GOT3 (cell line): ENCODE data around the gene MICAL2.

Source experiments
- DNase-seq: peaks from one replicate; lab custom pipeline; 2025; ENCODE audit warnings: mixed read lengths; lab: John Stamatoyannopoulos, UW

Gene MICAL2

DNA sequence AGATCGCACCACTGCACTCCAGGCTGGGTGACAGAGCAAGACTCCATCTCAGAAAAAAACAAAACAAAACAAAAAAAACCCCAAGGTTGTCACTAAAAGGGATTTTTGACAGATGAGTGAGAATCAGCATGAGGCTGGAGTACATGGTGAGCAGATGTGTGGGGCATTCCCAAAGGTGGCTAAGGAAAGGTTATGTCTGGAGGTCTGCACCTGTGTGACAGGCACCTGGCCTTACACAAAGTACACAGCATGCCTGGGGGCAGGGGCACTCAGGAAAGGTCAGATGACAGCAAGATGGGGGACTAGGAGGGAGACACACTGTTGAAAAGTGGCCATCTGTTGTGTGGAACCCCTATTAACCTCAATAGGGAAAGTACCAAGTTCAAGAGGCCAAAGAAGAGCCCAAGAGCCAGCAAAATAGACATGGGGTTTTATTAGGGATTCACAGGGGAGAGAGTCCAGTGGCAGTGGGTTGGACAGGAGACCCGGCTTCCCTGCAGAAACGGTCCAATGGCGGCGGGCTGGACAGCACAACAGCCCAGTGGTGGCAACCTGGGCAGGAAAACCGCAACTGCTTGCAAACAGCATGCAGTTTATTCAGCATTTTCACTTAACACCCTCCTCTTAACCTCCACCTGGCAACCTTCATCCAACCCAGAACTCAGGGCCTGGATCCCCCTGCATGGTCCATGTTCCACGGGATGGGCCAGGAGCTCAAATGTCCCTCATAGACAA, 101.1 kb downstream of the MICAL2 start:
- DNase-seq = no peak

DNA sequence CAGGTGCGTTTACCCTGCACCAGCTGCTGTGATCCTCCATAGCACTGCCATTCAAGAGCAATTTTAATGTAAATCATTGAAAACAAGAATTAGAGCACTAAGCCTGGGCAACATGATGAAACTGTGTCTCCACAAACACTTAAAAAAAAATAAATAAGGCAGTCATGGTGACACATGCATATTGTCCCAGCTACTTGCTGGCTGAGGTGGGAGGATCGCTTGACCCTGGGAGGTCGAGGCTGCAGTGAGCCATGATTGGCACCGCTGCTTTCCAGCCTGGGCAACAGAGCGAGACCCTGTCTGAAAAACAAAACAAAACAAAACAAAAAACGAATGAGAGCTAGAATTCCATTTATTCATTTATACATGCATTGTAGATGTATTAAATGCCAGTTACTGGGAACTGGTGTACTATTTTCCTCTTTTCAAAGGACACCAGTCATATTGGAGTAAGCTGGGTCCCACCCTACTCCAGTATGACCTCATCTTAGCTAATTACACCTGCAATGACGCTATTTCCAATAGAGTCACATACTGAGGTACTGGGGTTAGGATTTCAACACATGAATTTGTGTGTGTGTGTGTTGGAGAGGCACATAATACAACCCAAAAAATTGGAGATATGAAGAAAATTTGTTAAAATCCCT, 101.9 kb downstream of the MICAL2 start:
- DNase-seq = no peak

DNA sequence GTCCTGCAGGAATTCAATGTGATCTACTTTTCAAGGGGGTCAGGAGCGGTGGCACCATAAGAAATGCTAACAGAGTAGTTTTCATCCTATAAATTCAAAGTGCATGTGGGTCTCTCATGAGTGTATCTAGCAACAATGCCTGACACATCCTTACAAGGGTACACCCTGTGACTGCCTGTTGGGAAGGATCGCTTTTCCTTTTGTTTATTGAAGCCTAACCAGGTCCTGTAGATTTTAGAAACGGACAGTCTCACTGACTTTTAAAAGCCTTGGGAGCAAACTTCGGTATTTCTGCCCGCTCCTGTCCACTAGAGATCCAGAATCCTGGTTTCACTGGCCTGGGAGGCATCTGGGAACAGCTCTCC, 102.4 kb downstream of the MICAL2 start:
- DNase-seq = no peak

DNA sequence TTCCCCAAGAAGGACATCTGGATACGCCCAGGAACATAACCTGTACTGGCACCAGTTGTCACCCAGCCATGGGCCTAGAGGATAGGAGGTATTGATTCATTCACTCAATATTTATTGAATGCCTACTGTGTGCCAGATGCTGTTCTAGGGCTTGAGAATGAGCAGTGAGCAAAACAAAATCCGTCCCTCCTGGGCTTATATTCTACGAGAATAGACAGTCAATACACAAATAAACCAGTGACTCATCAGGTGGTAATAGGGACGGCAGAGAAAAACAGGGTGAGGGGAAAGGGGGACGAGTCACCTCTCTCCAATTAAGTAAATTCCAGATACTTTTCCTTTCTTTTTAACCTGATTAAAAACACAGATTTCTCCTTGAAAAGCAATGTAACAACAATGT, 103.5 kb downstream of the MICAL2 start:
- DNase-seq = no peak

DNA sequence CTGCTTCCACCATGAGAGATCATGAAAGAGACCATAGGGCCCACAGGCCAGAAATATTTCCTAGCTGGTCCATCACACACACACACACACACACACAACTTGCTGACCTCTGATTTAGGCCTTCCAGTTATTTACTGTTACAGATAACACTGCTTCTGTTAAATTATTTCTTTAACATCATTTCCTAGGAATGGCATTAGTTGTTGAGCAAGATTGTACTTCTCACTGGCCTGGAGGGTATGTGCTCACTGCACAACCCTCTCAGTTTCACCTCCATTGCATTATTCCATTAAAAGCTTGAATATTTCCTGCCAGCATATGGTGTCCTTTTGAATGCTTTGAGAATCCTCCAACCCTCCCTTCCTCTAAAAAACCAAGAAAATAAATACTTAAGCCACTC, 104.4 kb downstream of the MICAL2 start:
- DNase-seq = no peak

DNA sequence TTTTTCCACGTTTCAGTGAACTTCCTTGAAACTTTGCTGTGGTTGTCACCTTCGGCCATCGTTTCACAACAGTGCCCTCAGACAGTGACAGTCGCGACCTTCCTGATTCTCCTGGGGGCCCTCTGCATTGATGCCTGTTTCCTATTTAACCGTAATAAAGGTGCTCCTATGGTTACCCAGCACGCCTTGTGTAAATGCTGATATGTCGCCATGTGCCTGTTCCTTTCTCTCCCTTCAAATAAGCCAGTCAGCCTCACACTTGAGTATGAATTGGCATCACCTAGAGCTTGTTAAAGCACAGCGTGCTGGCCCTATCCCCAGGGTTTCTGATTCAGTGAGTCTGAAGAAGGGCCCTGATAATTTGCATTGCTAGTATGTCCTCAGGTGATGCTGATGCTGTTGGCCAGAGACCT, 104.8 kb downstream of the MICAL2 start:
- DNase-seq = no peak

DNA sequence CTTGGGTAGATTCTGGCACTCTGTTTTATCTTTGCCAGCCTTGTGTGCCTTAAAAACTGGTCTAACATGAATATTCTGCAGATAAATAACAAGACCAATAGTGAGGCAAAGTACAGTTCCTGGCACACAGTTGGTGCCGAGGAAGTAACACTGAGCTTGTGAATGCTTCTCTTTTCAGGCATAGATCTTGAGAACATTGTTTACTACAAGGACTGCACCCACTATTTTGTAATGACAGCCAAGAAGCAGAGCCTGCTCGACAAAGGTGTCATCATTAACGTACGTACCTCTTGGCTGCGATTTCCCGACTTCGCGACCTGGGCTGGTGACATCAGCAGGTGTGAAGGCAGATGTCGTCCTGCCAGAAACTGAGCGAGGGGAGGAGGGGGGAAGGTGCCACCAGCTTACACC, 105.7 kb downstream of the MICAL2 start:
- DNase-seq = no peak

DNA sequence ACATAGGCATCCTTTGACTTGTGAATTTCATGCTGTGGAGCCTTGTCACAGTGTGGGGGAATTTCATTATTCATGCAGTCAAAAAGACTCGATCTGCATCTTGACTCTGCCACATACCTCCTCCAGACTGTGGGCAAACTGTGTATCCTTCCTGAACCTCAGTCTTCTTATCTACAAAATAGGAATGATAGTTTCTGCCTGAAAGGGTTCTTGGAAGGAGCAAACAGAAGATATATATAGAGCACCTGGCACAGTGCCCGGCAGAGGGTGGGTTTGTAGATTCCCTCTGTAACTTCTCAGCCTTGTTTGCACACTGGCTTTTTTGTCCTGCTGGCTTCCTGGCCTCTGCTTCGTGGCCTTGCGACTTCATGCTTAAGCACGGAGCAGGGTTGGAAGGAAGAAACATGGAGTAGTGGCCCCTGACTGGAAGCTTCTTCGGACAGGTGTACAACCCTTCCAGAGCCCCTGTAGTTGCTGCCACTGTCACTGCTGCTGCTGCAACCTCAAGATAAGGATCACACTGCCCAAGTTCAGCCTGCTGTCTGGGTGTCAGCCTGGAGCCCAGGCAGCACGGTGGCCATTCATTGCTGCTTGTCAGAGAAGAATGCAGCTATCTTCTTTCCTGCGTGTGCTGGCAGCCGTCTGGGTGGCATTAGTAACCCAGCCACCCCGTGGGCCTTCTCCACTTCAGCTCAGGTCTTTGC, 106.4 kb downstream of the MICAL2 start:
- DNase-seq = no peak

DNA sequence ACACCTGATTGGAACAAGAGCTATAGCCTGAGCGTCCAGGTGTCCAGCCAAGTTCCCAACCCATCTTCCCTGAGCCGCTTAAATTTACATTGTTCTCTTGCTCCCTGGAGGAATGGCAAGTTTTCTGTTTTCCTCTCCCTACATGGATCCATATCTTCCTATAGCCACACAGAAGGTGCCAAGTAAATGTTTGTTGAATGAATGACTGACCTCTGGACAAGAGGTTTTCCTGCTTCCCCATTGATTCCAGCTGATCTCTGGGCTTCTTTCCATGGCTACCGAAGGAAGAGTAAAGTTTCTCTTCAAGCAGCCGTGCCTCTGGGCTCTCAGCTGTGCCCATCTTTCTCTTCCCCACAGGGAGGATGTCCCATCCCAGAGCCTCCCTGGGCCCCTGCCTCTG, 107.5 kb downstream of the MICAL2 start:
- DNase-seq = no peak

DNA sequence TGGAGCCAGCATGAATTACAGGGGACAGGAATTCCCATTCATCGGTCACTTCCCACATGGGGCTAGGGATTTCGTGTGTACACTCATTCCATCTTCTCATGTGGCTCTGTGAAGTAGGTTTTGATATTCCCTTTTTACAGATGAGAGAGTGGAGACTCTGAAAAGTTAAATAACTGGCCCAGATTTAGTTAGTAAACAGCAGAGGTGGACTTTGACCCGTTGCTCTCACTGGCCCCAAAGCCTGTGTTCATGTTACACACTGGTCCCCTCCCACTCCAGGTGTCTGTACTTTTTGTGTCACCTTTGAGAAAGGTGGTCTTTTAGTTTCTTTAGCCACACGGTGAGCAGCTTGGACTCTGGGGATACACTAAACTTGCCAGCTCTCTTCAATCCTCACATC, 108.5 kb downstream of the MICAL2 start:
- no peak for DNase-seq

DNA sequence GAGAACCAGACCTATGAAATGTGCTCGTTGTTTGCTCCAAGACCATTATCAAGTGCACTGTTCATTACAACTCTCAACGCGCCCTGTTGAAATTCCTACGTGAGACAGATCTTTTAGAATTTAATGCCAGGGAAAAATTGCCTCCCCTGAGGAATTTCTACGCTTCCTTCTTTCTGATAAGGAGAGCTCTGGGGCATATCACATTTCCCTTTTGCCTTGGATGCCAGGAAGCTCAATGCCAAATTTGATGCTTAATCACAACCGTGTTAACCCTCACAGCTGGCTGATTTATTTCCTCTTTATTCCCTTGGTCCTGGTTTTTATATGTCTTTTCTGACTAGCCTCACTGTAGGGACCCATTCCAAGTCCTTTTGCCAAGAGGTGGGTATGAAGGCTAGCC, 109.4 kb downstream of the MICAL2 start:
- no peak for DNase-seq

DNA sequence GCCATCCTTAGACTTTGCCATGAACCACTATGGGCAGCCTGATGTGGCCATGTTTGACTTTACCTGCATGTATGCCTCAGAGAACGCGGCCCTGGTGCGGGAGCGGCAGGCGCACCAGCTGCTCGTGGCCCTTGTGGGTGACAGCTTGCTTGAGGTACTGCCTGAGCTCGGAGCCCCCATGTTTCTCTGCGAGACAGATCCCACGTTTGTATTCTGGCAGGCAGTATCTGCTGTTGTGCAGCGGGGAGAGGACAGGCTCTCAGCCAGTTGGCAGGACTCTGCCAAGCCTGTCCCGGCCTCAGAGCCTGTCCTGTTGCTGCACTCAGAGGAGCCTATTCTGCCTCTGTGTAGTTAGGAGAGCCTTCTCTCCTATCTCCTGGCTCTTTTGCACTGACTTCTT, 109.9 kb downstream of the MICAL2 start:
- DNase-seq = no peak

DNA sequence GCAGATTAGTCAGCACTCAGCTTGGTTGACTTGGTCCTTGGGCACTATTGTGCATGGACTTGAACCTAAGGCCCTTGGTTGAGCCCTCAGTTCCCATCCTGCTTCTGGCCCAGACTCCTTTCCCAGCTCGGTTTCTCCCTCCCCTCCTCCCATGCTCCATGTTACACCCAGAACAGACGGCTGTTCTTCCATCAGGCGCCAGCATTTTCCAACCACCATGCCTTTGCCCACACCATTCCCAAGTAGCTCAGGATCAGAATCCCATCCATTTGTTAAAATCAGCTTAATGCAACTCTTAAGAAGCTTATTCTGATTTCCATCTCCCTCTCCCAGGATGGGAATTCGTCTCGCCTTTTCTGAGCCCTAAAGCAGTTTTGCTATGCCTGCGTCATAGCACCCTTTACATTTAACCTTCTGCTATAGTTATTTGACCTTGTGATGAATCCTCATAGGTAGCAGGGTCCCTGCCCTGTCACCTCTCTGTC, 110.7 kb downstream of the MICAL2 start:
- no peak for DNase-seq

DNA sequence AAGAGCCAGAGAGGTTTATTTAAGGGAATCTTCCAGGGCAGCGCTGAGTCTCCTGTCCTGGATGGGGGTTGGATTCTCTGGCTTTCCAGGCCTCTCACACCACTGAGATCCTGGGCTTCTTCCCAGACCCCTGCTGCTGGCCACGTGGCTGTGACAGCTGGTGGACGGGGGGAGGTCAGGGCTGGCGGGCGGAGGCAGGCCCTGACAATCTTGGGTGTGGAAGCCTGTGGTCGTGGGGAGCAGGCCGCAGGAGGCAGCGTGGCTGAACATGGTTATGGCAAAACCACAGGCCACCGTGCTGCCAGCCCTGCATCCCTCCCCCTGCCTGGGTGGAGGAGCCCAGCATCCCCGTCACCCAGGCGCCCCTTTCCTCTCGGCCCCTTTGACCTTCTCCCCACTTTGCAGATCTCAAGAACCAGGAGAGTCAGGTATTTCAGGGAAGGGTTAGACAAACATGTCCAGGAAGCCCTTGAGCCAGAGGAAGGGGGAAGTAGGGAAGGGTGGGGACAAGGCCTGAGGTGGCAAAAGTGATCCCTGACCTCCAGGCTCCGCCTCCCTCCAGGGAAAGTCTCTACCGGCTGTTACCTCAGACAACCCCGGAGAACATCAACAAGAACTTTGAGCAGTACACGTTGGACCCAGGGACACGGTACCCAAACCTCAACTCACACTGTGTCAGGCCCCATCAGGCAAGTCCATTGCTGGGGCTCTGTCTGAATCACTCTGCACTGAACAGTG, 111.8 kb downstream of the MICAL2 start:
- no peak for DNase-seq

DNA sequence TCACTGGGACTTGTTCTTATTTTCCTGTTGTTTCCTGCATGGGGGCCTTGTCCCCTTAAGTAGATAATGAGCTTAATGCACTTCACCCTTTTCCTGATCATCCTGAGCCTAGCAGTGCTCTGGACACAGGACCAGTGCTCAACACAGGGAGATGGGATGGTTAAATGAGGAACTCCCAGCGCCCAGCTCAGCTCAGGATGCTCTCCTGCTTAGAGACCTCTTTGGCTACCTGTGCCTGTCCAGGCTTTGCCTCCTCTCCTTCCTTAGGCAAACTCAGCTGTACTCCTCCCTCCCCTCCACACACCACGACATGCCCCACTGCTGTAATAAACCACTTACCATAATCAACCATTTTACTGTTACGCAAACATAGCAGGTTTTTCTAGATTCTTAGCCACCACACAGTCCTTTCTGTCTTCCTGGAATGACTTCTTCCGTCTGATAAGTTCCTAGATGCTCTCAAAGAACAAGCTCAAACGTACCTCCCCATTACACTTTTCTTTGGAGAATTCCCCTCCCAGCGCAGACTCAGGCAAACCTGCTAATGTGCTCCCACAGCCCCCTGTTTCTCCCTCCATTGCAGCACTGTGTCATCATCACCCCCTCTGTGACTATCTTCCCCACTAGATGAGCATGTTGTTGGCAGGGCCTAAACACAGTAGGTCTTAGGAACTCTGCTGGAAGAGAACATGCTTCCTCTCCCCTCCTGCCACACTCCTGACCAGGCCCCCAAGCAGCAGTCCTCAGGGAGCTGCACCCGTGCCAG, 113.6 kb downstream of the MICAL2 start:
- DNase-seq = no peak

DNA sequence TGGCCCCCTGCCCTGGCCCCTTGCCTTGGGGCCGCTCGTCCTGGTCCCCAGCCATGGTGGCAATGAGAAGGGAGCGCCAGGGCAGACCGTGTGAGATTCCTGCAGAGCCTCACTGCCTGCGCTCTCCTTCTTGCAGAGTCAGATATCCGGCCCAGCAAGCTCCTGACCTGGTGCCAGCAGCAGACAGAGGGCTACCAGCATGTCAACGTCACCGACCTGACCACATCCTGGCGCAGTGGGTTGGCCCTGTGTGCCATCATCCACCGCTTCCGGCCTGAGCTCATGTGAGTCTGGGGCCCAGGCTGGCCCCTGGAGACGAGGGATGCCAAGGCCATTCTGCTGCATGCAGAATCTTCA, 114.1 kb downstream of the MICAL2 start:
- DNase-seq = peak; percentile 34

DNA sequence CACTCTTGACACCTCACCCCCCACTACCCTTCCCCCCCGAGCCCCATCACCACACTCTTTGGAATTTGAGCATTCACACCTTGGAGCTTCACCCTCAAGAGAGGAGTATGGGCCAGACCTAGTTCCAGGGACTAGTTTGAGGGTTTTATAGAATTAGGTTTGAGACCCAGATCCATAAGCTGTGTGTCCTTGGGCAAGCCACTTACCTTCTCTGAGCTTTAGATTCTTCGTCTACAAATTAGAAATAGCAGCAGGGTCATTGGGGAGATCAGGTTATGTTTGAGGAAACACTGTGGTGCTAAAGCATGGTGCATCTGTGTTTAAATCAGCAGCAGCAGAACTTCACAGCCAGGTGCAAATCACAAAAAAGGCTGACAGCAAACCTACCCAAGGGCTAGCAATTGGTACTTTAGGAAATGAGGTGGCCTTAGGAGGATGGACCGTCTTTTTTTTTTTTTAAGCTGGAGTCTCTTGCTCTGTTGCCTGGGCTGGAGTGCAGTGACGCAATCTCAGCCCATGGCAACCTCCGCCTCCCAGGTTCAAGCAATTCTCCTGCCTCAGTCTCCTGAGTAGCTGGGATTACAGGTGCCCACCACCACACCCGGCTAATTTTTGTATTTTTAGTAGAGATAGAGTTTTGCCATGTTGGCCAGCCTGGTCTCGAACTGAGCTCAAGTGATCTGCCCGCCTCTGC, 114.8 kb downstream of the MICAL2 start:
- DNase-seq = no peak

DNA sequence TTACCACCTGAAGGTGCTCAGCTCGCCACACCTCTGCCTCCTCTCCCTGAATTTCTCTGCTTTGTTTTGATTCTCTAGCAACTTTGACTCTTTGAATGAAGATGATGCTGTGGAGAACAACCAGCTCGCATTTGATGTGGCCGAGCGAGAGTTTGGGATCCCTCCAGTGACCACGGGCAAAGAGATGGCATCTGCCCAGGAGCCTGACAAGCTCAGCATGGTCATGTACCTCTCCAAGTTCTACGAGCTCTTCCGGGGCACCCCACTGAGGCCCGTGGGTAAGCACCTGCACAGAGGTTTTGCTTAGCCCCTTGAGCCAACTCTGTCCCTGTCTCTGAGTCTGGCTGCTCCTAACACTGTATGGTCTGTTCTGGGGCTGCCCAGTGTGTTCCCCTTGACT, 115.7 kb downstream of the MICAL2 start:
- no peak for DNase-seq

DNA sequence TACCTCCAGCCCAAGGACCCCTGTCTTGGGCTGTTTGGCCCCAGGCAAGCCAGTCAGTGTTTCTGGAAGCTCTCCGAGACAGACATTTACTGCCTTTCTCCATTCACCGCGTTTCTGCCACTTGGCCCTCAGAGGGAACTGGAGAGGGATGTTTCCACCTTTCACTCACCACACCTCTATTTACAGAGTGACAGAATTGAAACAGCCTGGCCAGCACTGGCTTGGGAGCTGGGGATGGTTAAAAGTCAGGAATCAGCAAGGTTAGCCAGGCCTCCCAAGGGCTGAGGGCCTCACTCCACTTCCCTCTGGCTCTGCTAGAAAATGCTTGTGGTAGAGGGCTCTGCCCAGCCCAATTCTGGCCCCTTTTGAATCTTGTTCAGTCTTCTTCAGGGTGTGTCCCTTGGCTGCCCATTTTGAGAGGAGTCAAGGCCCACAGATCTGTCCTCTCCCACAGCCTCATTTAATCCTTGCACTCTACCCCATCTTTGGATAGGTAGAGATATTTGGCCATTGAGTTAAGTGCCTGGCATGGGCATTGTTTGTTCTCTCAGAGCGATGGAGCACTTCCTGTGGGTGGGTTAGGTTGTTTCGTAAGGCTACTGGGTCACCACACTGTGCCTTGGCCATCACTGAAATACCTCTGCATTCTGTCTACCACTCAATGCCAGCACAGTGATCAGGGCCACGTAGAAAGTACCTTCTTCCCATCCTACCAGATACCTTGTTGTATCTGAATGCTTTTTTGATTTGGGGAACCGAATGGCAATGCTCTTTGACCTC, 119.2 kb downstream of the MICAL2 start:
- DNase-seq = no peak

DNA sequence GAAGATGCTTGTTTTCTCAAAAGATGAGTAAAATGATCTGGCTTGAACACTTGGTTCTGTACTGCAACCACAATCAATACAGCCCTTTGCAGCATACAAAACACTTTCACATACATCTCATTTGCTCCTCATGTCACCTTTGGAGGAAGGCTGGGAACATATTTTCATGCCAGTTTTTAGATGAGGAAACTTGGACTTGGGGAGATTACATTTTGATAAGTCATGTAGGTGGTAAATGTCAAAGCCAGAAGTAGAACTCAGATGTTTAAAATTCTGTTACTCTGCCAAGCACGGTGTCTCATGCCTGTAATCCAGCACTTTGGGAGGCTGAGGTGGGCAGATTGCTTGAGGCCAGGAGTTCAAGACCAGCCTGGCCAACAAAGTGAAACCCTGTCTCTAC, 121.8 kb downstream of the MICAL2 start:
- DNase-seq = no peak
